GM18909 (cell line): ENCODE measurements around the gene MAP3K6.
"Not testable (repeated sequence)": the region's sequence is repeated elsewhere in the genome, so short reads cannot be mapped to it uniquely, and the experiment has no call there.

Source experiments
- ATAC-seq: cut with Tn5 transposase; IDR thresholded peaks from one replicate; pipeline ENCODE4 v1.9.1; 2021; ENCODE audit warnings: mild to moderate bottlenecking; ENCODE audit not compliant: unreplicated experiment, poor library complexity

Gene MAP3K6

GRCh38 chr1:27397110-27397509 is 30.3 kb upstream of the MAP3K6 start:
- no peak for ATAC-seq

GRCh38 chr1:27395441-27396195 is 28.9 kb upstream of the MAP3K6 start:
- peak; percentile 34 for ATAC-seq

- no peak for ATAC-seq
Measured at GRCh38 chr1:27394925-27395324, 28.2 kb upstream of the MAP3K6 start.

- ATAC-seq, result no peak
Measured at GRCh38 chr1:27394282-27394658, 27.5 kb upstream of the MAP3K6 start.

- no peak for ATAC-seq
Measured at GRCh38 chr1:27393641-27394281, 27.0 kb upstream of the MAP3K6 start.

GRCh38 chr1:27392778-27393635 is 26.2 kb upstream of the MAP3K6 start:
- ATAC-seq, result no peak

- peak; percentile 76 for ATAC-seq
Measured at GRCh38 chr1:27392096-27392777, 25.5 kb upstream of the MAP3K6 start, which contains the start of gene GPR3. GPR3 (plus strand) TSS chr1:27392622; CDS start chr1:27393799, 1,177 bp downstream.

- ATAC-seq, result no peak
Measured at GRCh38 chr1:27391511-27392095, 24.8 kb upstream of the MAP3K6 start.

- ATAC-seq, result no peak
Measured at GRCh38 chr1:27388337-27389005, 21.7 kb upstream of the MAP3K6 start.

- not testable (repeated sequence) for ATAC-seq
Measured at GRCh38 chr1:27384797-27385196, 18.0 kb upstream of the MAP3K6 start.

- ATAC-seq, result no peak
Measured at GRCh38 chr1:27383661-27384060, 16.9 kb upstream of the MAP3K6 start.

GRCh38 chr1:27383039-27383605 is 16.4 kb upstream of the MAP3K6 start, which contains the start of gene CD164L2:
CD164L2 (minus strand) TSS chr1:27383333; CDS start chr1:27383239, 94 bp downstream.
- ATAC-seq, result no peak

GRCh38 chr1:27381969-27382762 is 15.4 kb upstream of the MAP3K6 start:
- ATAC-seq, result no peak

GRCh38 chr1:27380766-27381733 is 14.3 kb upstream of the MAP3K6 start:
- no peak for ATAC-seq

GRCh38 chr1:27380224-27380623 is 13.5 kb upstream of the MAP3K6 start:
- no peak for ATAC-seq

GRCh38 chr1:27379564-27380122 is 12.9 kb upstream of the MAP3K6 start:
- ATAC-seq, result no peak
